ENCODE data around the gene CXCL10. TPM values are rescaled to one million over a fixed set of nuclear protein-coding genes. Genes with fewer than 3 reads are reported as not detected.

The CXCL10 gene
- total RNA-seq, 4 donors from 2014 or later: 0.52 to 1.9 TPM; not detected in 2

- Histone ChIP-seq H3K4me3 (no peak overlapping the region), H3K4me1 (no peaks in the 10 kb centered on the region), H3K36me3 (no peaks in the 10 kb centered on the region), H3K27ac (no peak overlapping the region), H3K9me3 (no peaks in the 10 kb centered on the region), H3K27me3 (no peaks in the 10 kb centered on the region)
- TF ChIP-seq POLR2A (IDR thresholded peaks at IDR 0.05) (no peak), CTCF (IDR thresholded peaks at IDR 0.05) (no peak)
- intact Hi-C loops (cut with DNase I; ENCODE audit: low total_unique reads): no loop called here
- no peak for DNase-seq
These were observed 768 bp upstream of the CXCL10 start for GRCh38 chr4:76024065-76024464.

GRCh38 chr4:76022677-76023076 is 620 bp downstream of the CXCL10 start:
- TF ChIP-seq POLR2A (IDR thresholded peaks at IDR 0.05) (no peak), CTCF (IDR thresholded peaks at IDR 0.05) (no peak)
- no peak overlapping the region for H3K4me3 ChIP-seq
- H3K27me3 ChIP-seq: no peaks in the 10 kb centered on the region
- H3K27ac ChIP-seq: no peak overlapping the region
- no peaks in the 10 kb centered on the region for H3K36me3 ChIP-seq
- DNase-seq: no peak
- no peaks in the 10 kb centered on the region for H3K4me1 ChIP-seq
- H3K9me3 ChIP-seq: no peaks in the 10 kb centered on the region
- intact Hi-C loops (cut with DNase I; ENCODE audit: low total_unique reads): no loop called here

DNA sequence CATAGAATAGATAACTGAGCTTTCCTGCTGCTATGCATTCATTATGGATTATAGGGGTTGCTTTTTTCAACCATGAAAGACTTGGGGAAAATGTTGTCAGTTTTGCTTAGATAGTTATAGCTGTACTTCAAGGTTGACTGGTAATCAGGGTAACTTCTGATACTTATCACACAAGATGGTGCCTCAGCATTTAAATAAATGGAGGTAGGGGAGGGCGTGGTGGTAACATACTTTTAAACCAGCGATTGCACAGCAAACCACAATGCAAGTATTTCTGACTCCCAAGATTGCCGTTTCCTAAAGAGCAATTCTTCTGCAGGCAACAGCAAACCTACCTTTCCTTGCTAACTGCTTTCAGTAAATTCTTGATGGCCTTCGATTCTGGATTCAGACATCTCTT is 1.3 kb downstream of the CXCL10 start:
- TF ChIP-seq CTCF (IDR thresholded peaks at IDR 0.05) (no peak), POLR2A (IDR thresholded peaks at IDR 0.05) (no peak)
- H3K4me3 ChIP-seq: no peak overlapping the region
- DNase-seq: no peak
- no peaks in the 10 kb centered on the region for H3K4me1 ChIP-seq
- H3K27me3 ChIP-seq: no peaks in the 10 kb centered on the region
- intact Hi-C loops (cut with DNase I; ENCODE audit: low total_unique reads): no loop called here
- no peak overlapping the region for H3K27ac ChIP-seq
- no peaks in the 10 kb centered on the region for H3K36me3 ChIP-seq
- H3K9me3 ChIP-seq: no peaks in the 10 kb centered on the region

DNA sequence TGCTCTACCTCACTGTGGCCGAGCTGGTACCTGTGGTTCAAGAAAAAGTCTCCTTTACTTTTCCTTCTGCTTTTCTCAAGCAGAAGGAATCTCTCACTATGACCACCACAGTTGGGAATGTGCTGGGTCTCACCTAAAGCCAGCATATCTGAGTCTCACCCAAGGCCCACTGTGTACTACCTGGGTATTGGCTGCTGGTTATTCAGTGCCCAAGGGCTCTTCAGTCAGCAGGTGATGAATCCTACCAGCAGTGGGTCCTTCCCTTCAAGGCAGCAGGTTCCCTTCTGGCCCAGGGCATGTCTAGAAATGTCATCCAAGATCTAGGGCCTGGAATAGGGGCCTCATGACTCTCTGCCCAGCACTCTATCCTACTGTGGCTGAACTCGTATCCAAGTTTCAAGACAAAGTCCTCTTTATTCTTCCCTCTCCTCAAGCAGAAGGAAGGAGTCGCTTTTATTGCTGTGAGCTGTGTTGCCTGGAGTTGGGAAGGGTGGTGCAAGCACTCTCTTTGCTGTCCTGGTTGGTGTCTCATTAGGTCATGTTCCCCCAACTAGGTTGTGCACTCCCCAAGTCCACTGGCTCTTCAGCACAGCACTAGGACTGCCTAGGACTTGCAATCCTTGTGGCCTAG is 6.1 kb downstream of the CXCL10 start:
- TF ChIP-seq CTCF (IDR thresholded peaks at IDR 0.05): no peak
- TF ChIP-seq POLR2A (IDR thresholded peaks at IDR 0.05): no peak
- intact Hi-C loops (cut with DNase I; ENCODE audit: low total_unique reads): no loop called here
- no peaks in the 10 kb centered on the region for H3K9me3 ChIP-seq
- DNase-seq: no peak
- H3K36me3 ChIP-seq: no peaks in the 10 kb centered on the region
- H3K27ac ChIP-seq: no peak overlapping the region
- no peak overlapping the region for H3K4me3 ChIP-seq
- H3K27me3 ChIP-seq: no peaks in the 10 kb centered on the region
- no peaks in the 10 kb centered on the region for H3K4me1 ChIP-seq

GRCh38 chr4:76016393-76016792 is 6.9 kb downstream of the CXCL10 start:
- no peak for TF ChIP-seq CTCF (IDR thresholded peaks at IDR 0.05)
- no peak for TF ChIP-seq POLR2A (IDR thresholded peaks at IDR 0.05)
- no peaks in the 10 kb centered on the region for H3K36me3 ChIP-seq
- no peak overlapping the region for H3K4me3 ChIP-seq
- intact Hi-C loops (cut with DNase I; ENCODE audit: low total_unique reads): no loop called here
- no peaks in the 10 kb centered on the region for H3K4me1 ChIP-seq
- DNase-seq: no peak
- no peak overlapping the region for H3K27ac ChIP-seq
- no peaks in the 10 kb centered on the region for H3K9me3 ChIP-seq
- no peaks in the 10 kb centered on the region for H3K27me3 ChIP-seq

Measured in uterus (tissue), 4 donors.